GM19328 (cell line): ENCODE results near the gene EPB41L4B.

Source experiments
- ATAC-seq: cut with Tn5 transposase; IDR thresholded peaks from one replicate; pipeline ENCODE4 v1.9.1; 2021; ENCODE audit warnings: mild to moderate bottlenecking, moderate library complexity; ENCODE audit not compliant: unreplicated experiment

Gene EPB41L4B

DNA sequence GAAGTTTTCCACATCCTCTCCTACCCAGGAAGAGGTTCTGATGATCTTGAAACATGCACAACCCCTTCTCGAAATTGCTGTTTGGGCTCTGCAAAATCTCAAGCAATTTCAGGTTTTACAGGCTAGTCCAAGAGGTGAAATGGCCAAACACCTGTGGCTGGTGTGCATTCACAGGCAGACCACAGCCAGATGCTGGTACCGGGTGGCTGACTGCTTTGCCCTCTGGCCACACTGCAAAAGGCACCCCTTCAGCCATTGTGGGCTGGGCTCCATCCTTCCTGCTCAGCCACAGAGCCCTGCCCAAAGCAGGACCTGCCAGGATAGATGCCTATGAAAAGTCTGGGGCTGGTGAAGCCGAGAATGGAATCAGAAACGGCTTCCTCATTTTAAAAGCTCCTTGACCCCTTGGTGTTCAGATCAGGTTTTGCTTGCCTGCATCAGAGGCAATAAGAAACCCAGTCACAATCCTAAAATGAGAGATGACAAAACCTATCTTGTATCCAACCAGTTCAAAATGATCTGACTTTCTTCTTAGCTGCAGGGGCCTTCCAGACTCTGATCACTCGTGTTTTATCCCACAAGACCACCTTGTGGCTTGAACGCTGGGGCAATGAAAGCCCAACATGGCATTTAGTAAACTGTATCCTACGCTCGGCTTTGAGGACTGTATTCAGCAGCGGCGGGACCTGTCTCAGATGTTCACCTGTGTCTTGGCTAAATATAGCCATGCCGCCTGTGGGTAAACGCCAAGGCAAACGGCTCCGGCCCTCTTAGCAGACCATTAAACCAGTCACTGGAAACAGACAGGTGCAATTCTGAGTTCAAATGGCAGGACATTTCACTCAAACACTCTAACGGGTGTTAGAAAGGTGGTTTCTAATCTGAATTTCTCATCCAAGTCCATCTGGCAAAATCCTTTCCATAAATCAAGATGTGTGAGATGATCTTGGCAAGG lies 49.6 kb downstream of the EPB41L4B start:
- ATAC-seq, result no peak

DNA sequence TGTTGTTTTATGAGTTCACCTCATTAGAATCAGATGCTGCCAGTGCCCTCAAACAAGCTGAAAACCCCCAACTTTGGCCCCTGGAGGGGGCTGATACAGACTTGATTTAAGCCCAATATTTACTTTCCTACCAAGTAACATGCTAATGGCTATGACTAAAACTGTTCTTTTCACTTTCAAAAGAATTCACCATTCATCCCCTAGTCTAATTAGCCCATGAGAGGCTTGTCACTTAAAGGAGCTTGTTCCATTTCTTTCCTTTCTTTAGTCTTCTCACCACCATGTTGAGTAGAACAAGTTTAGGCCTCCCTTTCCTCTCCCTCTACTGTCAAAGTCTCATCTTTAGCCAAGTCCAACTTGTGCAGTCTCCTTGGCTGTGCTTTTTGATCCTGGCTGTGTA lies 50.4 kb downstream of the EPB41L4B start:
- no peak for ATAC-seq

DNA sequence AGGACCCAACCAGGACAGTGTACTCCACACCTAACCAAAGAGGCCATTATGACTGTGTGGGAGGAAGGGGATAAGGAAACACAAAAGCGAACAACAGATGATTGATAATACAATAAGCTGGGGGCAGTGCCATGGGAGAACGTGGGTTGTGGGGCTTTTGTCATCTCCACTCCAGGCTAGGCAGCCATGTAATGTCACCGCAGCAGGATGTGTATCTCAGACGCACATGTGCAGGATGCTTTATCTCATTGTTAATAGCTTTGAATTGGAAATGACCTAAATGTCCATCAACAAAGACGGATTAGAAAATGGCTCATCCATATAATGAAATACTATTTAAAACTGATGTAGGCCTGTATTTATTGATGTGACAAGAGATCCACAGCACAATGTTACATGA lies 51.0 kb downstream of the EPB41L4B start:
- no peak for ATAC-seq

DNA sequence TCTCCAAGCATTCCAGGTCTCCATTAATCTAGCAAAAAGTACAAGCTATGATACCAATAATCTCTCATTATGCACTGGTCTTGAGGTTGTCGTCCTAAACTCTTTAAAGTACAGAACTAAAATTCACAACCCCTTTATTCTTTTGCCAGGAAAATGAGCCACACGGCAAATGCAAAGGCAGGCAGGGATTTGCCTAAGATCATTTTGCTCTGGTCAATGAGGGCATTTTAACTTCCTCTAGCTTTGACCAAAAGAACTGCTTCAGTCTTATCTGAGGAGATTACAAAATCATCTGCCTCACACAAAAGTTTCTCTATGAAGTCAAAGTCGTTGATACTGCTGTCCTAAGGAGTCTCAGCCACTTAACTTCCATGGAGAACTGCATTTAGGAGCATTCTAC lies 51.8 kb downstream of the EPB41L4B start:
- ATAC-seq, result no peak

DNA sequence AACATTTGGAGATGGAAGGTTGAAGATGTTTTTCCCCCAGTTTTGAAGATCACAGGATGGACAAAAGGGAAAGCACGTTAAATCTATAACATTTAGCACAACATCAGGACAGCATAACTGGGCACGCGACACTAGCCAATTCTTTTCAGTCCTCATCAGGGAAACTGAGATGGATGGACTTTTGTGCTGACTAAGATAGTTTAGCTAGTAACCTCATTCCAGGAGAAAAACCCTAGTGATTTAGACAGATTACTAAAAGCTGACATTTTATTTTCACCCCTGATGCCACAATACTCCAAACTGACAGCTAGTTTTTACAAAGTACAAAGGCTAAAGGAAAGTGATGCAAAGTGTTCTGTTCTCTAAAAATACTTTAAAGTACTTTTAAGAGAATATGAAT lies 53.3 kb downstream of the EPB41L4B start:
- ATAC-seq, result no peak

DNA sequence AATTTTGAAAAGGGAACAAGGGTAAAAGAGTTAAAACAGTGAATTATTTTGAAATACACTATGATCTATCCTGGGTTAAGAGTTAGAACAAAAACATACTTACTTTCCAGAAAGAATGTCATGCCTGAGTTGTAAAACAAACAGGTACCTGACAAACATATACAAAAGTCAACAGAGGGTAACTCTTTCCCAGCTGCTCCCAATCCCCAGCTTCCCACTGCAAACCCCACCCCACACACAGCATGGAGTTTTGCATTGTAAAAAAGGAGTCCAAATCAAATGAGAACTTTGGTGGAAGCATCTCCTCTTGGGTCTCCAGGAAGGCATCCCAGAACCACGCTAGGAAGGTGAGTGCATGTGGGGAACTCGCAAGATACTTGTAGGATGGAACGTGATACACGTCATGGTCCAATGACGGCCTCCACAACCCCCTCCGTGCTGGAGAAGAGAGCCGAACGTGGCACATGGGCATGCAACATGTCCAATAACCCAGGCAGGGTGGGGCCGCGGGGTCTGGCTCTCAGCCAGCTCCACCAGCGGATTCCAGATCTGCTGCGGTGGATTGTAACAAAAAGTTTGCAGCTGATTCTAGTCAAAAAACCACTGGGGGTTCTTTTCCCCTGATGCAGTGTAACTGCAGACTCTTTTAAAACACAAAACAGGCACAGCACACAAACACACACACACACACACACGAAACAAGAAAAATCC lies 55.8 kb downstream of the EPB41L4B start:
- no peak for ATAC-seq

DNA sequence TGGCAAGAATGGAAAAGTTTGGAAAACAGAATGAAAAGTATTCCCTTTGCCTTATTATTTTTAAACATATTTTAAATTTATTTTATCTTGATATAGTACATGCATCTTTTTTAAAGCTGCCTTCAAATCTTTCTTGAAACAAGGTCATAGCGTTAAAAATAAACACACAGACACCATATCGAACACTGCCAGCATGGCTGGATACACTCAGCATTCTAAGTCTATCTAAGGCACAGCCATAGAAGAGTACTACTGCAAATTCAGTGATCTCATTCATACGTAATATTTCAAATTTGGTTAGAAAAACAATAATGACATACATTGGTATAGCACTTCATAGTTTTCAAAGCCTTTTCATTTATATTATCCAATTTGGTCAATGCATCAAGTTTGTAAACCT lies 57.5 kb downstream of the EPB41L4B start:
- no peak for ATAC-seq

DNA sequence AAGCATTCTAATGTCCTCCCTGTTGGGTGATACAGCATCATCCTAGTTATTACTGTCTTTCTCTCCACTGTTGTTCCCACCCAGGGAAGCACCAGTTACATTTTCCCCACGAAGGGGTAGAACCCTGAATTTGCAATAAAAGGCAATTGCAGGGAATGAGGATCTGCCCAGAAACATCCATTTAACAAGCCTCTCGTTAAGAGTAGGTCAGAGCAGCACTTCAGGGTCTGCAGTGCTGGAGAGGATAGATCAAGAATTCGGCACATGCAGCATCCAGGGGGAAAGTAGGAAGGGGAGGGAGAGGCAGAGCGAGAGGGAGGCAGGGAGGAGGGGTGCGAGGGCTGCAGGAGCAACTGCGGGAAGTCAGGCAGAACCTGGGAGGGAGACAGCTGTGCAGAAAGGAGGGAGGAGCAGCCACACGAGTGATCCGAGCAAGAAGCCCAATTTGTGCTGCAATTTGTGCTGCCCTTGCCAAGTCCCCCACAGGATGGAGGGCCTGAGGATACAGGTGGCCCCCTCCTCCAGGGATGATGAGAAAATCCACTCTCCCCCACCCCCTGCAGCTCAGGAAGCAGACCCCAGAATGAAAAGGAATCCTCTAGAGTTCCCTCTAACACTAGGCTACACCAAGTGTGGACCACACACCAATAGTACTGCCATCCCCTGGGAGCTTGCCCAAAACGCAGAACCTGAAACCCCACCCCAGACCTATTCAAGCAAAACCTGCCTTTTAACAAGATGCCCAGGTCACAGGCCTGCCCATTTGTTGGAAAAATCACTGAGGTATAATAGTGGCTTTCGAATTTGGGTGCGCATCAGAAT lies 62.2 kb downstream of the EPB41L4B start:
- no peak for ATAC-seq

DNA sequence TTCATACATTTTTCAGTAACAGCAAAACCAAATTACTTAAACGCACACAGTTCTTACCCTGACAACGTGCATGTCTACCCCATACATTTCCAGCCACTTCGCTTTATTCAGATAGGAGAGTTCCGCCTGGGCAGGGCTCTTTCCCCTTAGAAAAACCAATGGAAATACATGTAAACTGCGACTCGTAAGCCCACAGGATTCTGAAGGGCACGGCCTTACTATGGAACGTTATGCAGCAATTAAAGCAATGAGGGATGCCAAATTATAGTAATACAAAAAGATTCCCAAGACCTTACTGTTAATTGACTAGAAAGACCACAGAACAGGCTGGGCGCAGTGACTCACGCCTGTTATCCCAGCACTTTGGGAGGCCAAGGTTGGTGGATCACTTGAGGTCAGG lies 64.5 kb downstream of the EPB41L4B start:
- ATAC-seq, result no peak

DNA sequence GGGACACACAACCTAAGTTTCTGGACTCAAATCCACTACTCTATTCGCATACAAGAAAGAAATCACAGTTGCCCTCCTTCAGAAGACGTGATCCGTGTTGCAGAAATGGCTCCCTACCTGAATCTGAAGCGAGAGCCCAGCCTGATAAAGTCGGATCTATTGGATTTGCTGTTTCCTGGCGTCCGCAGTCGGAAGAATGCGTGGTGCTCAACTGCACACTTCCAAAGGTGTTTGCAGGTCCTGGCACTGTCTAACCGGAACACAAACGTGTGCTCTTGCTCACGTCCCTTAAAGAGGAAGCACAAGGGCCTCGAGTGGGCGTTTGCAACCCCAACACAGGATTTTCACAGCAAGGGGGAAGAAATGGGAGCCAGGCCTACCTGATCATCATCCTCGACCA lies 65.5 kb downstream of the EPB41L4B start:
- ATAC-seq, result no peak

DNA sequence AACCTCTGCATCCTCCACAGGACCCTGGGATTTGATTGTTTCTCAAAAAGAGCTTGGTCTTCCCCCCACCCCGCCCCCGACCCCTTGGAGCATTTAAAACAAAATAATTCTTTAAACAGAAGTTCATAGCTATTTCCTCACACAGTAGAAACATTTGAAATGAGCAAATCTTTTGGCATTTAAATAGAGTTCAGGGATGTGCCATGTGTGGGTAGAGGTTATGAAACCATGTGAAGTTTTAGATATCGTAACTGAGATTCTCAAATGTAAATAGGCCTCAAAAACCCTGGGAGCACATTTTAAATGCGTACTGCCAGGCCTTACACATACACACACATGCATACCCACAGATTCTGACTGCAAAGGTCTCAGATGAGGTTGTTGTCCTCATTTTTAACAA lies 66.5 kb downstream of the EPB41L4B start:
- ATAC-seq, result no peak

DNA sequence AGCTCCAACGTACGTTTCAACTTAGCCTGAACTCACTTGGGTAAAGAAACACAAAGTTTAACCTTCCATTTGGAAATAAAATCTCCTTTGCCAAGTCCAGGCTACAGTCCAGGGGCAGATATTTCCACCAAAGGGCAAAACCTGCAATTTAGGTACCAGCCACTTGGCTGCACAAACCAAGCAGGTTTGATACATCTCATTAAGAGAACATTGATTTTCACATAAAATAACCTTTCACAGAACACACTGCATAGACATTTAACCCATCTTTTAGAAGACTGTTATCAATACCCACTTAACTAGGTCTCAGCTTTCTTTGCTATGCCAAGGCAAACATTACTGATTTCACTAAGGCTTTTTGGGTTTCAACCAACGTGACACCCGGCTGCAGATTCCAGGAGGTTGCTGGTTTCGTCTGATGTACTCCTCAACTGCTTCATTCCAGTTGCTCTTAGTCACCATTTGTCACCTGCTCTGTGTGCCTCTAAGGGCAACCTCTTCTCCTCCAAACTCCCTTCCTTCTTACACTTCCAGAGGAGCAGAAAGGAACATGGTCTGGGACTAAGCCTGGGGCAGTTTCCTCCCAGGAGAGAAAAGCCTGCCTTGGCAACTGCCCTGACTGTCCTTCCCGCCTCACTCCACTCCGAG lies 67.1 kb downstream of the EPB41L4B start:
- no peak for ATAC-seq

DNA sequence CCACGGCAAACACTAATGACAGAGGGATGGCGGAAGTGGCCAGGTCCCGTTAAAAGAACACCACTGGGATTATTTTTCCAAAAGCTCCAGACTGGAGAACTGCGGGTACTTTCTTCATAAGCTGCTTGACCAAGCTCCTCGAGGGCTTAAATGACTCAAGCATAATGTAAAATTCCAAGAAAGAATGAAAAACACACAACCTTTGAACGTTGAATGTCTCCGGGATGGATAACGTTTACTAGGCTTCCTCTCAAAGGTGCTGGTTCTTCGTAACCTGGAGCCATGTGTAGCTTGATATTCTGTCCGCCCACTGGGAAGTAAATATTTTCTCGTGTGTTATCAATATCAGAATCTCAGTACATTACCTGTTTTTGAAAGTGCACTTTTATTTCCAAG lies 67.6 kb downstream of the EPB41L4B start:
- ATAC-seq, result no peak

DNA sequence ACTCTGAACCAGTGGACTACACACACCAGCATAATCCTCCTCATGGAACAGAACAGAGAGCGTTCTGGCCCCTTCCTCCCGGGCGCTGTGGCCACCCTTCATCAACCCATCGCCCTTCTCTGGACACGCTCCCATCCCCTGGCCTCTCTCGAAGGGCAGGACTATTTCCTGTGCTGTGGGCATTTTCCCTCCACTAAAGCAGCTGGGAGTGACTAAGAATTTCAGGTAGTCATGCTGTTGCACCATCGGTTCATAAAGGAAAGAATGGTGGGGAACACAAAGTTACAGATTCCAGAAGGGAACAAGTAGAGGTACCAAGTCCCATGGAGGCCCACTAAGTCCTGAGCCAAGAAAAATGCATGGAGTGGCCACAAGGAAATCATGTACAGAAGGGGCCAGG lies 68.6 kb downstream of the EPB41L4B start:
- no peak for ATAC-seq

DNA sequence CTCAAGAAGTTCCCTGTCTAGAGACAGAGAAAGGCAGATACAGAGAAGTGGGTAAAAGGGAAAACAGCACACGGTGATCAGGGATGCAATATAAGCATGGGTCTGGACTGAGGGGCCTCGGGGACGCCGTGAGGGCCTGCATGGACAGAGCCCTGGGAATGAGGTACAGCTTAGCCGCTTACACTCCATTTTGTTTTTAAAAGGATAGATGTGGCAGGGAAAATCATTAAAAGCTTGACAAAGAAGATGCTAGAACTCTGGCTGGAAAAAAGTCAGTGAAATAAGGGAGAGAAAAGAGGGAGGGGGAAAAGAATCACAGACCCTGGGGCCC lies 69.1 kb downstream of the EPB41L4B start:
- ATAC-seq, result no peak

DNA sequence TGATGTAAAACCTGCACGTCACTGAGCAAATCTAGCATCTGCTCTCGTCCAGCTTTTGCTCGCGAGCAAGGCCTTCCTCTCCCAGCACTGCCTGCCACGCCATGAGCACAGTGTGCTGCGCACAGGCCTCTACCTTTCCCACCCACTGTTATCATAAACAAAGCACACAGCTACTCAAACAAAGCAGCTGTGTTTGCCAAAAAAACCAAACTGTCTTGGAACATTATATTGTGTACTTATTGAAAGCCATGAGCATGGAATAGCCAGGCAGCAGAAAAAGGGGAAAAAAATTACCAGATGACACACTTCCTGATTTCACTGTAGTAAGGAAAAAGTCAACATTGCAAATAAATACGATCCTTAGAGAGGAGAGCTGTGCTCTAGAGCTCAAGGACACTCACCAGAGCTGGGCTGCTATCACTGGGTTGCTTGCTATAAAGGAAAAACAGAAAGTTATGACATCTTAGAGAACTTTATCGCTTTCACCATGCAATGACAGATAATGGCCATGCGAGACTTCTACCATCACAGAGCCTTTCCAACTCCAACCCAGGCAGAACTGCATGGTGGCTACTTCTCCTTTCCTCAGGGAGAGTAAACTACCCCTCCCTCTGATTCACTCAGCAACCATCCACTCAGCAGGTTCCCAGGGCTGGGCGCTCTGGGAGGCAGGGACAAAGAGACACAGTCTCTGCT lies 69.6 kb downstream of the EPB41L4B start:
- no peak for ATAC-seq

DNA sequence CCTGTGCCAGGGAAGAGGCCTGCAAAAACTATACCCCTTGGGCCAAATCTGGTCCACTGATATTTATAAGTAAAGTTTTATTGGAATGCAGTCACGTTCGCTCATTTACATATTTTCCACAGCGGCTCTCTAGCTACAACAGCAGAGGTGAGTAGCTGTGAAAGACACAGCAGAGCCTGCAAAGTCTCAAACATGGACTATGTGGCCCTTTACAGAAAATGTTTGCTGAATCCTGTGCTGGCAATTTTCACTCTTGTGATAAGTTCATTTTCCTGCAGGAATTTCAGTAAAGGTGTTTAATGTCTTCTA lies 70.1 kb downstream of the EPB41L4B start:
- ATAC-seq, result no peak

DNA sequence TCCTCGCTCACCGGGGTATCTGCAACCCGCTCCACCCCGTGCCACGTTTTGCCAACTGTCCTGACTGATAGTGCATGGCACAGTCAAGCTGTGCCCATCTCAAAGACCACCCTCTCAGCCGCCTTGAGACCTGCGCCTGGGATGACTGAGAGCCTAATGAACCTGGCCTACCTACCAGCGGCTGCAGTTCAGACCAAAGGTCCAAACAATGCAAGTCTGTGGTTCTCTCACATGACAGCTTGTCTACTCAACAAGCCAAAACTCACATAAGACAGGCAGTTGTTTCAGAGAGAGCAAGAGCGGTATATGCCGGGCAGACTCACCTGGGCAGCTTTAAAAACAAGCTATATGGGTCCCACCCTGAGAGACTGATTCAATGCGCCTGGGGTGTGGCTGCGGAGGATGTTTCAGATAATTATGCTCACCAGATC lies 70.5 kb downstream of the EPB41L4B start:
- ATAC-seq, result no peak

DNA sequence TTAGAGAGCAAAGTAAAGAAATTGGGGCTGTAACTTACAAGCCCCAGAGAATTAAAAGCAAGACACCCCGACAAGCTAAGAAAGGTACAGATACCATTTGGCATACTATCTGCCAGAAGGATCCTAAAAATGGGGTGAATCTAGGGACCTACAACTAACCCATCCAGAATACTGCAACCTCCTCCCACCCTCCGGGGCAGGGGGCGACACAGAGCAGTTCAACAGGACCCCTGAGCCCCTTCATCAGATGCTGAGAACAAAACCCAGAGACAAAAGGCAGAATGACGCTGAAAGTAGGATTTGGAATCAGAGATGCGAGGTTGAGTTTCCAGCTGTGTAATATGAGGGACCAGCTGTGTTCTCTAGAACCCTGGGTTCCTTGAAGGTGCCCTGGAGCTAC lies 71.2 kb downstream of the EPB41L4B start:
- no peak for ATAC-seq

DNA sequence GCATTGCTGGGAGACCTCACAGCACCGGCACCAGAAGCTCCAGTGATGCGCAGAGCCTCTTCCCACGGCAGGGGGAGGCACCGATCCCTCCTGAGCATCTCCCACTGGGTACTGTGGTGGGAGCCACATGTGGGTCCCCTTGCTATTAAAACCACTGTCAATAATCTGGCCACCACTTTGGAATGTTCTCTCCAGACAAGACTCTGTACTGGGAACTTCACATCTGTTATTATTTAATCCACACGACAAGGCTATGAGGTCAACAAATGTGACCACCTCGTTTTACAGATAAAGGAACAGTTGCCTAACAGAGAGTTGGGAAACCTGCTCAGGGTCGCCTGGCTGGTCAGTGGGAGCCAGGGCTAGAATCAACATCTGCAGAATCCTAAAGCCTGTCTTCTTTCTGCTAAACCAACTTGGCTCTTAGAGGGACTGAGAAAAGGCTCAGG lies 72.7 kb downstream of the EPB41L4B start:
- no peak for ATAC-seq

DNA sequence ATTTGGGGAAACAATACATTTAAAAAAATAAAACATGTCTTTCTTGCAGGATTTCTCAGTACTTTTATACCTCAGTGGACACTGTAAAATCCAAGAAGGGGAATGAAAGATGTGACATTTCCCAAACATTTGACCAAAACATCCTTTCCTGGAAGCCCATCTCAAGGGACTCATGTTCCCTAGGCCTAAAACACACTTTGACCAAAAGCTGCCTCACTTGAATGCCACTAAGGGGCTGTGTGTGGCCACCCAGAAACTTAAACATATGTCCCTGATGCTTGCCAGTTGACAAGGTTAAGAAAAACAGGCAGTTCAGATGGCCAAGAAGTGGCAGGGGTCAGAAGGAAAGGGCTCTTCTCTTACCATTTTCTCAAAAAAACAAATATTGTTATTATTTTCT lies 73.6 kb downstream of the EPB41L4B start:
- ATAC-seq, result no peak
